Parathyroid adenoma (tissue), 2 donors: ENCODE measurements around the gene MYG1.

ENCODE experiments used
- H2AFZ ChIP-seq: fragments of 300-600 bp; sonication (generic); one replicate; pipeline ENCODE4 v1.7.0; 2017; ENCODE audit warnings: antibody characterized with exemption, mild to moderate bottlenecking
- H3K27ac ChIP-seq: fragments of 300-600 bp; sonication (generic); one replicate; pipeline ENCODE4 v1.7.0; 2017
- H3K27me3 ChIP-seq: fragments of 300-600 bp; sonication (generic); one replicate; pipeline ENCODE4 v1.7.0; 2017; ENCODE audit warnings: low read length; ENCODE audit not compliant: control insufficient read depth, insufficient read depth
- H3K36me3 ChIP-seq: fragments of 300-600 bp; sonication (generic); one replicate; pipeline ENCODE4 v1.7.0; 2017; ENCODE audit warnings: low read length; ENCODE audit not compliant: control insufficient read depth, insufficient read depth
- H3K4me1 ChIP-seq: fragments of 300-600 bp; sonication (generic); one replicate; pipeline ENCODE4 v1.7.0; 2017; ENCODE audit warnings: control low read depth
- H3K4me2 ChIP-seq: fragments of 300-600 bp; sonication (generic); one replicate; pipeline ENCODE4 v1.7.0; 2017; ENCODE audit warnings: low read length
- H3K4me3 ChIP-seq: fragments of 300-600 bp; sonication (generic); one replicate; pipeline ENCODE4 v1.7.0; 2017; ENCODE audit warnings: low read depth, low read length
- H3K79me2 ChIP-seq: fragments of 300-600 bp; sonication (generic); one replicate; pipeline ENCODE4 v1.7.0; 2017; ENCODE audit warnings: control low read depth
- H3K9ac ChIP-seq: fragments of 300-600 bp; sonication (generic); one replicate; pipeline ENCODE4 v1.7.0; 2017; ENCODE audit warnings: mild to moderate bottlenecking
- H3K9me3 ChIP-seq: fragments of 300-600 bp; sonication (generic); one replicate; pipeline ENCODE4 v1.7.0; 2017; ENCODE audit warnings: low read length; ENCODE audit not compliant: control insufficient read depth
- CTCF ChIP-seq: fragments of 300-600 bp; sonication (generic); IDR thresholded peaks from one replicate; pipeline ENCODE4 v1.7.0; 2017; ENCODE audit warnings: antibody characterized with exemption, mild to moderate bottlenecking
- donor health status: primary hyperparathyroidism.

The MYG1 gene

DNA sequence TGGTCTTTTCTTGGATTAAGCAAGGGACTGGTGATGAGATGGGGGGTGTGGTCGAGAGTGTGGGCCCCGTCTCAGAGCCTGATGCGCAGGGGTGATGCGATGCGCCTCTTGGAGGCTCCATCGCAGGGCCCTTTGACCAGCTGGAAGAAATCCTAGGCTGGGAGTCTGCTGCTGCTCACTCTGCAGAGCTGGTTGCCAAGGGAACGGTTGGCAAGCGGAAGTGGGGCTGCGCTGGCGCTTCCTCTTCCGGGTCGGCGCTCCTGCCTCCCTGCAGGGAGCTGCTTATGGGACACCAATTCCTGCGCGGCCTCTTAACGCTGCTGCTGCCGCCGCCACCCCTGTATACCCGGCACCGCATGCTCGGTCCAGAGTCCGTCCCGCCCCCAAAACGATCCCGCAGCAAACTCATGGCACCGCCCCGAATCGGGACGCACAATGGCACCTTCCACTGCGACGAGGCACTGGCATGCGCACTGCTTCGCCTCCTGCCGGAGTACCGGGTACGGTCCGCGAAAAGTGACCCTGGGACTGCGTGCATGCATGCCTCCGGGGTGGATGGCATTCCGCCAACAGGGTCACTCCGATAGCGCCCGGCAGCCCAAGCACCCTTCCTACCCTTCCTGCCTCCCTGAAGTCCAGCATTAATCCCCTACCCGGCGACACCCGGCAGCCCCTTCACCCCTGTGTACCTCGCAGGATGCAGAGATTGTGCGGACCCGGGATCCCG, at the start of gene MYG1:
MYG1 (plus strand) TSS at position 242 of the 727 bp plus-strand sequence; CDS start at position 285, 43 bp downstream.
- H3K27ac ChIP-seq: peak within 1 kb of the TSS; percentile 79
- peak within 1 kb of the TSS; percentile 85 for H2AFZ ChIP-seq
- H3K79me2 ChIP-seq: peaks cover 23% of the 10 kb centered on the region
- TF ChIP-seq CTCF: no peak
- peak within 1 kb of the TSS; percentile 98 for H3K4me2 ChIP-seq
- H3K4me1 ChIP-seq: peaks cover 24% of the 10 kb centered on the region
- peak within 1 kb of the TSS; percentile 82 for H3K4me3 ChIP-seq
- no peaks in the 10 kb centered on the region for H3K9me3 ChIP-seq
- H3K27me3 ChIP-seq: no peaks in the 10 kb centered on the region
- no peaks in the 10 kb centered on the region for H3K36me3 ChIP-seq
- H3K9ac ChIP-seq: peak within 1 kb of the TSS; percentile 30

DNA sequence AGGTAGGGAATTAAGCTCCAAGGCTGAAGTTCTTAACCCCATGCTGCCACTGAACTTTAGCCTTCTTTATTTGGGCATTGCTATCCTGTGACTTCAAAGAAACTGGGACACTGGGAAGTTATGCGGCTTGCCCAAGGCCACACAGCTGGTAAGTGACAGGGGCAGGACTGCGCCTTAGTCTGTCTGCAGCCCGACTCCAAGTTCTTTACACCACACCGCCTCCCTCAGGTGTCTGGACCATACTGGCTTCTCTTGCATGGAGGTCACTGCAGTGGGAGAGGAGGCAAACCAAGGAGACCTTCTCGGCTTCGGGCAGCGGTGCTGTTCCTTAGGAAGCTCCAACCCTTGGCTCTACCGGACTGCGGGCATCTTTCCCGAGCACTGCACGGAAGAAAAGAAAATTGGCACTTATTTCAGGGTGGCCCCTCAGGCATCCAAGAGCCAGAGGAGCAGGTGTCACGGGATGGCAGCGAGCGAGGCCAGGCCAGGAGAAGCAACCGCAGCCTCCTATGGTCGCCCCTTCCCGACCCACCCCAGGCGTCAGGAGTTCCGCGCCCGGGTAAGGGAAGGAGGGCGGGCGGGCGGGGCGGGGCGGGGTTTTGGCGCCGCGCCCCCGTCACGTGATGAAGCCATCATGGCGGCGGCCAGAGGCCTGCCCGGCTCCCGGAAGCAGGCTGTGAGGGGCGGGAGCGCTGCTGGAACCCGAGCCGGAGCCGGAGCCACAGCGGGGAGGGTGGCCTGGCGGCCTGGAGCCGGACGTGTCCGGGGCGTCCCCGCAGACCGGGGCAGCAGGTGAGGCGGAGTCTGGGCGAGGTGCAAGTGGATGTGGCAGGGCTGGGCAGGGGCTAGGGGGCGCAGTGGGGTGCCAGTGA, 47.8 kb upstream of the MYG1 start:
- Histone ChIP-seq H3K4me3 (peak overlapping the region; percentile 82), H3K4me1 (peaks cover 9% of the 10 kb centered on the region), H3K9ac (peak overlapping the region; percentile 89), H2AFZ (peak overlapping the region; percentile 99), H3K36me3 (no peaks in the 10 kb centered on the region), H3K27me3 (no peaks in the 10 kb centered on the region), H3K9me3 (no peaks in the 10 kb centered on the region), H3K4me2 (peak overlapping the region; percentile 95), H3K27ac (peak overlapping the region; percentile 89), H3K79me2 (no peaks in the 10 kb centered on the region)
- peak; percentile 34 for TF ChIP-seq CTCF

DNA sequence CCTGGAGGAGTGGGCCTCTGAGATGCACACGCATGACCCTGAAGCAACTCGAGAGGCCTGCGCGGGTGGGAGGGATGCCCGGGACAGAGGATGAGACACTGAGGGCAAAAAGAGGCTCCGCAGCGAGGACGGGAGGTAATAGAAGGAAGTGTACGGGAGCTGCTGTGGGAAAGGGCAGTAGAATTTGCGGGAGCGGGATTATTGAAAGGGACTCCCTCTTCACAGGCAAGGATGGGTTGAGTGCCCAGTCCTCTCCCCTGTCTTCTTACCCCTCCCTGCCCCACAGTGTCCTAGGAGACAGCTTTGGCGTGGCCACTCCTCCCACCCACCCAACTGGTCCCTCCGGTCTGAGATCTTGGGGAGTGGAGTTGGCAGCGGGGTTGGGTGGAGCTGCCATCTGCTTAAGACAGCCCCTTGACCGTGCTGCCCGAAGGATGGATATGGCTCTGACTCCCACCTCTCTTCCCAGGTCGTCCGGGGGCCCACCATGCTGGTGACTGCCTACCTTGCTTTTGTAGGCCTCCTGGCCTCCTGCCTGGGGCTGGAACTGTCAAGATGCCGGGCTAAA, 47.1 kb upstream of the MYG1 start:
- no peaks in the 10 kb centered on the region for H3K9me3 ChIP-seq
- no peaks in the 10 kb centered on the region for H3K79me2 ChIP-seq
- H3K9ac ChIP-seq: peak overlapping the region; percentile 89
- no peak for TF ChIP-seq CTCF
- H3K4me3 ChIP-seq: peak overlapping the region; percentile 82
- no peaks in the 10 kb centered on the region for H3K27me3 ChIP-seq
- H3K27ac ChIP-seq: peak overlapping the region; percentile 89
- no peaks in the 10 kb centered on the region for H3K36me3 ChIP-seq
- peaks cover 9% of the 10 kb centered on the region for H3K4me1 ChIP-seq
- peak overlapping the region; percentile 99 for H2AFZ ChIP-seq
- peak overlapping the region; percentile 77 for H3K4me2 ChIP-seq

GRCh38 chr12:53253298-53253697, 46.2 kb upstream of the MYG1 start:
- H3K36me3 ChIP-seq: no peaks in the 10 kb centered on the region
- H3K27ac ChIP-seq: no peak overlapping the region
- no peak overlapping the region for H3K9ac ChIP-seq
- no peak for TF ChIP-seq CTCF
- peaks cover 9% of the 10 kb centered on the region for H3K4me1 ChIP-seq
- no peak overlapping the region for H3K4me2 ChIP-seq
- no peak overlapping the region for H2AFZ ChIP-seq
- no peak overlapping the region for H3K4me3 ChIP-seq
- no peaks in the 10 kb centered on the region for H3K9me3 ChIP-seq
- H3K79me2 ChIP-seq: no peaks in the 10 kb centered on the region
- no peaks in the 10 kb centered on the region for H3K27me3 ChIP-seq
